ENCODE data around the gene EML6.

GRCh38 chr2:54967759-54968365 is 244.4 kb downstream of the EML6 start:
- TF ChIP-seq CTCF (IDR thresholded peaks at IDR 0.05) (no peak), POLR2A (IDR thresholded peaks at IDR 0.05) (no peak)
